Mesodermal cell (in vitro differentiated cells): Measurements from ENCODE around the gene PCSK5.

Experiments used
- H3K27ac ChIP-seq: 2 replicates; pipeline ENCODE4 v1.7.0; 2013; ENCODE audit warnings: mild to moderate bottlenecking, low read depth, low read length, moderate library complexity; ENCODE audit not compliant: severe bottlenecking
- H3K36me3 ChIP-seq: 2 replicates; pipeline ENCODE4 v1.7.1; 2013; ENCODE audit warnings: mild to moderate bottlenecking, low read length, moderate library complexity; ENCODE audit not compliant: control insufficient read depth, insufficient read depth
- H3K4me1 ChIP-seq: one replicate; pipeline ENCODE4 v1.7.1; 2013; ENCODE audit warnings: mild to moderate bottlenecking, low read length; ENCODE audit not compliant: insufficient read depth, control insufficient read depth, poor library complexity, severe bottlenecking
- H3K4me3 ChIP-seq: 2 replicates; pipeline ENCODE4 v1.7.0; 2013; ENCODE audit warnings: low read length, control low read depth, mild to moderate bottlenecking; ENCODE audit not compliant: insufficient read depth, poor library complexity, severe bottlenecking; ENCODE audit errors: extremely low read depth
- H3K9me3 ChIP-seq: 2 replicates; pipeline ENCODE4 v1.7.1; 2013; ENCODE audit warnings: mild to moderate bottlenecking, low read length, moderate library complexity; ENCODE audit not compliant: control insufficient read depth
- WGBS, 2 experiments: methylation state at CpG; one replicate each; pipeline ENCODE4 v1.1.5; 2013; ENCODE audit warnings: missing lambda C conversion rate in 2 of 2; ENCODE audit not compliant: insufficient coverage in 2 of 2; 5-methylcytosine and 5-hydroxymethylcytosine counted together

The PCSK5 gene

DNA sequence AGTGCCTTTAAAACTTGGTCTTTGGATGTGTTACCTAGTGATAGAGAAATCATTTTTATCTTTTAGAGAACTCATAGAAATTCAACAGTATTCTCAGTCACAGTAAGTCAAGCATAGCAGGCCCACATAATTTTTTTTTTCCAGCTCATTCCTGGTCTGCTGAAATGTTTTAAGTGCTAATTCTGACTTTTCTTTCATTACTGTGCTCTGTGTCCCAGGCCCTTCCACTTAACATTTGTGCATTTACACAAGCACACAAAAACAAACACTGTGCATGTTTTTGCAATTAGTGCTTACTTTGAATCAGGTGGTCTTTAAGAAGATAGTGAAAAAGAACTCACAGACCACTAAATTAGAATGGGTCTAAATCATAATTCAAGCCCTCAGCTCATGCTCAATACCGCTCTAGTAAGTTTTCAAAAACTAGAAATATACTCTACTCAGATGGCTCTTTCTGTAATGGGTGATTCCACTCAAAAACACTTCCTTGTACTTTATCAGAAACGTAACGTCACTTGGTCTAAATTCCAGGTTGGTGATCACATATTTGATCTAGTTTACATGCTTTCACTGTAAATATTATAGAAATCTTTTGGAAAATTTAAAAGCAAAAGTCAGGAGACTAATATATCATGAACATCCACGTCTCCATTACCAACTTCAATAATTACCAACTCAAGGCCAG is 107.8 kb downstream of the PCSK5 start:
- no peaks in the 10 kb centered on the region for H3K36me3 ChIP-seq
- peaks cover 12% of the 10 kb centered on the region for H3K4me1 ChIP-seq
- no peaks in the 10 kb centered on the region for H3K9me3 ChIP-seq
- no peak overlapping the region for H3K27ac ChIP-seq
- no peak overlapping the region for H3K4me3 ChIP-seq
- WGBS, 2 experiments, result 82 to 100% methylated on average over 1 to 2 of the region's 4 CpGs

DNA sequence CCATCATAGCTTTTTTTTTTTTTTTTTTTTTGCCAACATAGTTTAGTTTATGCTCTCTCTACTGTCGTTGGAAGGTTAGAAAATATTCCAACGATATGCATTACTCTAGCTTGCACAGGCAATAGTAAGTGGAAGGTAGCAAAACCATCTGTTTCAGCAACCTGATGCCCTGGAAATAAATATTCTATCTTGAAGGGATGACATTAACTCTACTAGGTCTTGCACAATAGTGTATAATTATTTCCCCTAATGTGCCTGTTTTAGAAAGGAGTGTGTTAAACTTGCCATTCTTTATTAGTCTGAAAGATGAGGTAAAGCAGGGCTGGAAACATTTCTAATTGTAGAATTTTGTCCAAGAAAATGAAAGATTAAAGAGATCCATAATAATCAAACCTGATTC is 111.0 kb downstream of the PCSK5 start:
- H3K27ac ChIP-seq, result no peak overlapping the region
- no CpG with 5 or more reads among the region's 2 CpGs for WGBS, 2 experiments
- no peaks in the 10 kb centered on the region for H3K36me3 ChIP-seq
- no peaks in the 10 kb centered on the region for H3K9me3 ChIP-seq
- H3K4me3 ChIP-seq, result no peak overlapping the region
- H3K4me1 ChIP-seq, result peaks cover 9% of the 10 kb centered on the region

GRCh38 chr9:76003041-76003440 is 112.6 kb downstream of the PCSK5 start:
- H3K27ac ChIP-seq, result no peak overlapping the region
- H3K4me1 ChIP-seq, result no peaks in the 10 kb centered on the region
- no peaks in the 10 kb centered on the region for H3K9me3 ChIP-seq
- 94 to 95% methylated on average over 2 to 4 of the region's 5 CpGs for WGBS, 2 experiments
- no peak overlapping the region for H3K4me3 ChIP-seq
- H3K36me3 ChIP-seq, result no peaks in the 10 kb centered on the region

- Histone ChIP-seq H3K9me3 (no peaks in the 10 kb centered on the region), H3K27ac (no peak overlapping the region), H3K36me3 (no peaks in the 10 kb centered on the region), H3K4me3 (no peak overlapping the region), H3K4me1 (peaks cover 2% of the 10 kb centered on the region)
- no CpG with 5 or more reads among the region's 1 CpG for WGBS, 2 experiments
Observed at GRCh38 chr9:76004526-76004925, 114.1 kb downstream of the PCSK5 start.

- 92% methylated on average over 1 of the region's 3 CpGs; no CpG with 5 or more reads in 1 of the 2 experiments for WGBS, 2 experiments
- Histone ChIP-seq H3K36me3 (no peaks in the 10 kb centered on the region), H3K4me3 (no peak overlapping the region), H3K27ac (no peak overlapping the region), H3K9me3 (no peaks in the 10 kb centered on the region), H3K4me1 (peaks cover 20% of the 10 kb centered on the region)
Observed at GRCh38 chr9:76007935-76008334, 117.5 kb downstream of the PCSK5 start.

DNA sequence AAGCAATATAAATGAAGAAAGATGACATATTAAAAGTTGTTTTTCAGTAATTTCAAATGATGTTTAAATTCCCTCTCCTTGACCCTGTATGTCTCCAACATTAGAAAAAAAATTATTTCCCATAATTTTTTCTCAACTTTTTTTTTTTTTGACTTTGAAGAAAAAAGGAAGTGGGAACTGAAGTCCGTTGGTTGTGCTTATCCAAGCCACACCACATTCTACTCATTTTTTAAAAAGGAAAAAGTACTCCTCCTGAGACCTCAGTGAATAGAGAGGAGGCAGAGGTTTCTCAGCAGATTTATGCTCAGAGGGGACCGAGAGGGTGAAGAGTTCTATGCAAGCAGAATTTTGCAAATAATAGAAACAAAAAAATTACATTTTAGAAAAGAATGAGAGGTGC is 123.3 kb downstream of the PCSK5 start:
- H3K4me1 ChIP-seq, result peaks cover 28% of the 10 kb centered on the region
- WGBS, 2 experiments, result no CpG with 5 or more reads among the region's 2 CpGs

GRCh38 chr9:76018235-76018634 is 127.8 kb downstream of the PCSK5 start:
- 91 to 92% methylated on average over 11 of the region's 12 CpGs for WGBS, 2 experiments
- H3K4me3 ChIP-seq, result no peak overlapping the region
- H3K9me3 ChIP-seq, result no peaks in the 10 kb centered on the region
- no peaks in the 10 kb centered on the region for H3K36me3 ChIP-seq
- no peak overlapping the region for H3K27ac ChIP-seq
- peaks cover 22% of the 10 kb centered on the region for H3K4me1 ChIP-seq

More for the DNA sequence above, 123.3 kb downstream of the PCSK5 start:
- H3K4me3 ChIP-seq, result no peak overlapping the region
- no peaks in the 10 kb centered on the region for H3K9me3 ChIP-seq
- H3K27ac ChIP-seq, result no peak overlapping the region
- no peaks in the 10 kb centered on the region for H3K36me3 ChIP-seq

GRCh38 chr9:76018761-76019160 is 128.3 kb downstream of the PCSK5 start:
- Histone ChIP-seq H3K4me1 (peaks cover 27% of the 10 kb centered on the region), H3K27ac (no peak overlapping the region)
- WGBS, 2 experiments, result no CpG with 5 or more reads among the region's 2 CpGs

DNA sequence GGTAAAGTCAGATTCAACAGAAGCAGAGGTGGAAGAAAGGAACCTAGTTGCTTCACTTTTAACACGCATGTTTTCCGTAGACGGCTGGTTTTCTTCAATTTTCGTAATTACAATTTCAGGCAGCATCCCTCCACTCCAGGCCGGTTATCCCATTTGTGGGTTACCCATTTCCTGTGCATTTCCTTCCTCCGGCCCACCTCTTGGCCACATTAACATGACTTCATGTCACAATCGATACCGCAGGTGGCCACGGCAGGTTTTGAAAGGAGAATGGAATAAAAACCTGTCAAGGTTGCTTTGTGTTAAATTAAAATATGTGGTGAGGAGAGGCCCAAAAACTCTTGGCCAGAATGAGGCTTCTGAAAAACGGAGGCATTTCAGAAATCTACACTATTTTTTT is 130.2 kb downstream of the PCSK5 start:
- H3K27ac ChIP-seq, result no peak overlapping the region
- H3K4me1 ChIP-seq, result peaks cover 33% of the 10 kb centered on the region
- no peaks in the 10 kb centered on the region for H3K9me3 ChIP-seq
- WGBS, 2 experiments, result 92 to 95% methylated on average over 6 to 7 of the region's 10 CpGs
- H3K36me3 ChIP-seq, result no peaks in the 10 kb centered on the region
- H3K4me3 ChIP-seq, result no peak overlapping the region

More at GRCh38 chr9:76018761-76019160, 128.3 kb downstream of the PCSK5 start:
- Histone ChIP-seq H3K9me3 (no peaks in the 10 kb centered on the region), H3K36me3 (no peaks in the 10 kb centered on the region), H3K4me3 (no peak overlapping the region)

- WGBS, 2 experiments, result 40% methylated on average over 1 of the region's 5 CpGs; no CpG with 5 or more reads in 1 of the 2 experiments
- Histone ChIP-seq H3K27ac (no peak overlapping the region), H3K4me1 (peaks cover 37% of the 10 kb centered on the region), H3K9me3 (no peaks in the 10 kb centered on the region), H3K36me3 (peaks cover 8% of the 10 kb centered on the region), H3K4me3 (no peak overlapping the region)
Observed at GRCh38 chr9:76022317-76022716, 131.8 kb downstream of the PCSK5 start.

DNA sequence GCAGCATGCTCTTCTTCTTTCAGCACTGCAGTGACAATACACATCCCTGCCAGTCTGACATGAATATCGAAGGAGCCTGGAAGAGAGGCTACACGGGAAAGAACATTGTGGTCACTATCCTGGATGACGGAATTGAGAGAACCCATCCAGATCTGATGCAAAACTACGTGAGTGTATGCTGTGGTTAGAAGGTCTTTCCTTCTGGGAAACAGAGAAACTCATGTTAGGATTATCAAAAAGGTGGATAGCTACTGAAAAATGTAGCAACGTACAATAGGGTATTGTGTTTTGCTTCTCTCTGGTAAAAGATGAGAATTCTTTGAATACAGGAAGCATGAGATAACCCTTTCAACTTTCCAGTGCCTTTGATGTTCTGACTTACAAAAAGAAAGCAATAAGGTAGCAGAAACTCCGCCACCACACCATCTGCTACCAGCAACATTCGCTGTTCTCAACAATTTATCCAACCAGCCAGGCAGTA is 133.3 kb downstream of the PCSK5 start:
- peak overlapping the region; percentile 82 for H3K27ac ChIP-seq
- H3K4me3 ChIP-seq, result no peak overlapping the region
- H3K36me3 ChIP-seq, result peaks cover 10% of the 10 kb centered on the region
- peaks cover 30% of the 10 kb centered on the region for H3K4me1 ChIP-seq
- whole genome bisulfite sequencing, 2 experiments, result 79 to 82% methylated on average over 4 to 5 of the region's 7 CpGs
- no peaks in the 10 kb centered on the region for H3K9me3 ChIP-seq
